HG02970 (cell line): ENCODE results near the gene NPC1.

Source experiments
- ATAC-seq: cut with Tn5 transposase; IDR thresholded peaks from one replicate; pipeline ENCODE4 v1.9.1; 2021; ENCODE audit warnings: mild to moderate bottlenecking, moderate library complexity, moderate number of reproducible peaks; ENCODE audit not compliant: unreplicated experiment, low FRiP score

The NPC1 gene

DNA sequence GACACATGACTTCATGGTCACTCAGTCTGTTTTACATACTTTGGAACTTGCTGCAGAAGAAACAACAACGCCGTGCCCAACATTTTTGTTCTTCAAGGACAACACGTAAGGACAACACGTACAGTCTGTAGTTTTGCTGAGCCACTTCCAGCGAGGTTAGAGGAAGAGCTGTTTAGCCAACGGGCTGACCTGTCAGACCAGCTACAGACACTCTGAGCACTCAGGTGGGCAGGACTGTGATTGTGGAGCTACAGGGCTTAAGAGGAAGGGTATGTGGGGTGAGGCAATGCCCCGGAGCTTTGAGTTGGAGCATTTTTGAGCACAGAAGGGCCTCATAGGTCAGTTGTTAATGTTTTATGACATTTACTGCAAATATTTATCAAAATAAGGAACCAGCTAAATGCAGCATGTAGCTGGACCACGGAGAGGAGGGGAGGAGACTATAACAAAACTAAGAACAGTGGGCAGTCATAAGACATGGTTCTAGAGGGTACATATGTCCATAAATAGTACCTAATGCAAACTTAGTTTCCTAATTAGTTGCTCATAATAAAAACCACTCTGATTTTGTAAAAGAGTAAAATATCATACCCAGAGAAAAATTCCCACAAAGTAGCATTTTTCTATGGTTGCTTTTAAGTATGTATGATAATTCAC is 26.3 kb upstream of the NPC1 start:
- ATAC-seq, result no peak

DNA sequence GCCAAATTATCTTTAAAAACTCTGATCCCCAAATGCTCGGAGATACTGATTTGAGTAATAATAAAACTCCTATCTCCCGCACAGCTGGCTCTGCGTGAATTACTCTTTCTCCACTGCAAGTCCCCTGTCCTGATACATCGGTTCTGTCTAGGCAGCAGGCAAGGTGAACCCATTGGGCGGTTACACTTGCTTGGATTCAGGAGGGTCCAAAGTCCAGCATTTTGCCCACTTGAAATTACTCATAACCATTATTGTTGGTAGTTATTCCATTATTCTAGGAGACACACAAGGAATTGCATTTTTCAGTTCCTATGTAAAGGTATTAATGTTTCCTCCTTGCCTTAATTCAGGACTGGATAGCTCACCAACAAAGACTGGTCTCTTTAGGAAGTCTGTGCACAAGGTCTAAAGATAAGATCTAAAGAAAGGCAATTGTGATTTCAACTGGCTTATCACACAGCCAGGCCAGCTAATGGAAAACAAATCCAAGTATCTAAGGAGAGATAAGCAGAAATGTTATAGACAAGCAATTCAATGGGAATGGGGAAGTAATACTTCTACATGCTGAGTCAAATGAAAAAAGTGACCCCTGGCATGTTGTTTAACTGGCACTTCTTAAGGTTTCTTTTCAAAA is 23.2 kb upstream of the NPC1 start:
- no peak for ATAC-seq

DNA sequence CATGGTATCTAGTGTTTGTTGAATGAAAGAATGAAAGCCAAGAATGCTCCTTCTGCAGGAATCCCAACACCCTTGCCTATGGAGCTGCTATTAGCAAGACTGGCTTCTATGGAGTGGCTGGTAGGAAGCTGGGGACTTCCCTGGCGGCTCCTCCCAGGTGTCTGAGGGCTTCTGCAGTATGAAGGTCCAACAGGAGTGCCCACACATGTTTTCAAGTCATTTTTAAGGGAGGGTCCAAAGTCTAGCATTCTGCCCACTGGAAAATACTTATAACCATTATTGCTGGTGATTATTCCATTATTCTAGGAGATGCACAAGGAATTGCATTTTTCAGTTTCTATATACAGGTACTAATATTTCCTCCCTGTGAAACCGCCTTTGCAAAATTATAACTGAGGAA is 21.9 kb upstream of the NPC1 start:
- no peak for ATAC-seq

DNA sequence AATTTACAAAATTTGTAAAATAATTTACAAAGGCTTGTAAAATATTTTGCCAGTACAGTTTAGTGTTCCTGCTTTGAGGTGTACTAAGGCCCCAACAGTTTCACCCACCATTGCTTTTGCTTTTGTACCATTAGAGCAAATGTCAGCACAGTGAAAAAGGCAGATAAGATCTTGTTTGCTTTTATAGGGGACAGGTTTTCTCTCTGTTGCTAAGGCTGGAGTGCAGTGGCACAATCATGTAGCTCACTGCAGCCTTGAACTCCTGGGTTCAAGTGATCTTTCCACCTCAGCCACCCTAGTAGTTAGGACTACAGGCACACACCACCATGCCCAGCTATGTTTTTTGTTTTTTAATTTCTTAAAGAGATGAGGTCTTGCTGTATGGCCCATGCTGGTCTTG is 19.6 kb upstream of the NPC1 start:
- ATAC-seq, result no peak

DNA sequence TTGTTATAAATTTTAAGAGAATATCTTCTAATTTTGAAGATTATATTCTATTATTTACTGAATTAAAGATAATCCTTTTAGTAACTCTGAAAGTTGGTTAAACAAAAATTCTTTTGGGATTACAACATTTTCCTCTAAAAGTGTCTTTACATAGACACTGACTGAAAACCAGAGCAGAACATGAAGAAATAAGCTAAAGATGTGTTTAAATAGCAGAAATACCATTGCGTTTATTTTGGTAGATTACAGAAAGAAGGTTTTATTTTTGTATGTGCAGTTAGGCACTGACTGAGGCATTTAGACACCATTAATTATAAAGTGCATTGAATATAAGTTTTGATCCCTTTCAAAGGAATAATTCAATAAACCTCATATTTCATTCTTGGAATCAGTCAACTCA is 13.5 kb upstream of the NPC1 start:
- ATAC-seq, result no peak

DNA sequence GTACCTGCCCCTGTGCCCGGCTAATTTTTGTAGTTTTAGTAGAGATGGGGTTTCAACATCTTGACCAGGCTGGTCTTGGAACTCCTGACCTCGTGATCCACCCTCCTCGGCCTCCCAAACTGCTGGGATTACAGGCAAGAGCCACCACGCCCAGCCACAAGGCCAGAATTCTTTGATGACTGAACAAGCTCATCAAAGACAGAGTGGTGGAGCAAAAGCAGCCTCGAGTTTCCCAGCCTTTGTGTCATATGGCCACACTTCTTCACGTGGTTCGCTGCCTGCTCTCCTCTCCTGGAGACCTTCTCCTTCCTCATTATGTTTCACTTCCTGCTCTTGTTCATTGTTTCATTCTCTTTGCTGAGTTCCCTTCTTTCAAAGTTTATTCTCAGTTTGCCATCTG is 9.9 kb upstream of the NPC1 start:
- ATAC-seq, result no peak

DNA sequence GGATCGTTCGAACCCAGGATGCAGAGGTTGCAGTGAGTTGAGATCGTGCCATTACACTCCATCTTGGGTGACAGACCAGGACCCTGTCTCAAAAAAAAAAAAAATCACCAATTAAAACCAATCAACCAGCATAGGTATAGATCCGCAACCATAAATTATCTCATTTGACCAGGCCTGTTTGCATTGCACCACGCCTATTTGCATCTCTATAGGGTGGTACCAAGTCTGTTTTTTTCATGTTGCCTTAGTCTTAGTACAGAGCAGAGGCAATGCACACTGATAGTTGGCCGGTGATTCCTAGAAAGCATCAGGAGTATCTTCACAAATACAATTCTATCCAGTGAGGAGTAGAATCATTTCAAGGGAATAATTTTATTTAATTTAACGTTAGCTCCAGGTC is 9.3 kb upstream of the NPC1 start:
- no peak for ATAC-seq

DNA sequence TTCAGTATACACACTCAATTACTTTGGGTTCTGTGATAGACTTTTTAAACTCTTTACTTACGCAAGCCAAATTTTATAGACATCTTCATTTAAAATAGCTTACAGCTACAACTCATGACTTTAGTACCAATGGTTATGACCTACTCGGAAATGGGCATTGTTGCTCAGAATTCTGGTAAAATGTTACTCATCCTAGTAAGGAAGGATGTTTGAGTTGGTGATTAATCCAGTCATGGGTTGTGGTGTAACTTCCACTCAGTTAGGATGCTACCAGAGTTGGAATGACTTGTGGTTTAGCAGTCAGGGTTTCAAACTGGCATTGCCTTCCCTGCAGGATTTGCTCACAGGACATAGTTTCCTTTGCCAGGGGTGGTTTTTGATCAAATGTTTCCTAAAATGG is 7.4 kb upstream of the NPC1 start:
- no peak for ATAC-seq

DNA sequence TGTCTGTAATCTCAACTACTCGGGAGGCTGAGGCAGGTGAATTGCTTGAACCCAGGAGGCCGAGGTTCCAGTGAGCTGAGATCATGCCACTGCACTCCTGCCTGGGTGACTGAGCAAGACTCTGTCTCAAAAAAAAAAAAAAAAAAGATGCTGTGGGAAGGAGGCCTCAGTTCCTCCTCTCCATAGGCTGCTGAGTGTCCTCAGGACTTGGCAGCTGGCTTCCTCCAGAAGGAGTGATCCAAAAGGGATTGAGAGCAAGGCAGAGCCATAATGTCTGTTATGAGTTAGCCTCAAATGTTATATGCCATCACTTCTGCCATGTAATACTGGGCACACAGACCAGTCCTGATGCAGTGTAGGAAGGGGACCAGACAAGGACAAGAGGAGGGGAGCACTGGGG is 6.6 kb upstream of the NPC1 start:
- ATAC-seq, result no peak

DNA sequence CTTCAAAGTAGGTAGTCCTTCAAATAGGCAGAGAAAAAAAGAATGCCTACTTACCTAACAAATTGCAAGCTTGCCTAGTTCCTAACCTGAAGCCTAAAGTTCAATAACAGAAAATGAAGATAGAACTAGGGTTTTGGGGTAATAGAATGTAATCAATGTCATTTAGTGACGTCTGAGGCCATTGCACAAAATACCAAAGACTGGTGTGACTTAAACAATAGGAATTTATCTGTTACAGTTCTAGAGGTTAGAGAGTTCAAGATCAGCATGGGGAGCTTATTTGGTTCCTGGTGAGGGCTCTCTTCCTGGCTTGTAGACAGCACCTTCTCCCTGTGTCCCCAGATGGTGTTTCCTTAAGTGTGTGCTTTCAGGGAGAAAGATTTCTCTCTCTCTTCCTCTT is 4.7 kb upstream of the NPC1 start:
- ATAC-seq, result no peak

DNA sequence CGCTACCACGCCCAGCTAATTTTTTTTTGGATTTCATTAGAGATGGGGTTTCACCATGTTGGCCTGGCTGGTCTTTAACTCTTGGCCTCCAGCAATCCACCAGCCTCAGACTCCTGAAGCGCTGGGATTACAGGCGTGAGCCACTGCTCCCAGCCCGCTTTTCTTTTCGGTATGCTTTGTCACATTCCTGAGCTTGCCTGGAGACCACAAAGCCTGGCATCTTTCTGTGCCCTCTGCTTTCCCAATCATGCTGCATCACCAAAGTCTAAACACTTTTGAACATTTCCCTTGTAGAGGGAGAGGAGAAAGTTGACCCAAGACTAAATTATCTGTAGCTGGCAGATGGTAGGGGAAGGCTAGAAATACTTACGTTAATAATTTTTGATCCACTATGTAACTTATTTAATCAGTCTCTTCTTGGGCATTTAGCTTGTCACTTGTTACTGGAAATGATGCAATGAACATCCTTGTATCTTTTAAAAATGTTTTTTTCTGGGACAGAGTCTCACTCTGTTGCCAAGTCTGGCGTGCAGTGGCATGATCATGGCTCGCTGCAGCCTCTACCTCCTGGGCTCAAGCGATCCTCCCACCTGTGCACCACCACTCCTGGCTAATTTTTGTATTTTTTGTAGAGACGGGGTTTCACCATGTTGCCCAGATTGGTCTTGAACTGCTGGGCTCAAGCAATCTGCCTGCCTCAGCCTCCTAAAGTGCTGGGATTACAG is 2.7 kb upstream of the NPC1 start:
- ATAC-seq, result no peak

DNA sequence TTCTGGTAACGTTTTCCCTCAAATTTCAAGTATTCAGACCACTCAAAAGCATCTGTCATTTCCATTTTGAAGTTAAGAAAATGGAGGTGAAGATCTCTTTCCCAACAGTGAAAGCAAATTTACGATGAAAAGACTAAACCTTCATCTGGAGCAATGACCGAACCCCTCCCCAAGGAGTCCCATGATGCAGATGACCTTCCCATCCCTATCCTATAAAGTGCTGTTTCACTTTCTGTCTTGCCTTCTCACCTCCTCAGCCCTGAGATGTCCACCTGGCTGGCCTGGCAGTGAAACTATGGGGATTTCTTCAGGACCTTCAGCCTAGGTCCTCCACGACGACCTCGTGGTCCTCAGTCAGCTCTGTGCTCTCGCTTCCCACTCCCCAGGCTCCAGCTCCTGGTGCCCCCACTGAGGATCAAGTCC is 925 bp upstream of the NPC1 start:
- ATAC-seq, result no peak

DNA sequence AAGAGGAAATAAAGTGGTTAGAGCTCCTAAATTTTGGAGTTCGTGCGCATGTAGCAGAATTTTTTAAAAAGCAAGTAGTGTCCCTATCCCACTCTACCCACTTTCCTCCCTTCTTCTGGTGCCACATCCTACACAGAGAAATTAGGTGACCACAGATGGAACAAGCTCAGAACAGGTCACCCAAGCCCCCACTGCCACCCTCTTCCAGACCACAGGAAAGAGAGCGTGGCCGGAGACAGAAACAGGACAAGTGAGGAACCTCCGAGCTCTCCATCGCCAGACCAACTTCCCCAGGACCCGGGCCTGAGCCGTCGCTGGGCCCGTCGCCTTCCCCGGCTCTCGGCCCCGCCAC is 433 bp downstream of the NPC1 start:
- no peak for ATAC-seq

DNA sequence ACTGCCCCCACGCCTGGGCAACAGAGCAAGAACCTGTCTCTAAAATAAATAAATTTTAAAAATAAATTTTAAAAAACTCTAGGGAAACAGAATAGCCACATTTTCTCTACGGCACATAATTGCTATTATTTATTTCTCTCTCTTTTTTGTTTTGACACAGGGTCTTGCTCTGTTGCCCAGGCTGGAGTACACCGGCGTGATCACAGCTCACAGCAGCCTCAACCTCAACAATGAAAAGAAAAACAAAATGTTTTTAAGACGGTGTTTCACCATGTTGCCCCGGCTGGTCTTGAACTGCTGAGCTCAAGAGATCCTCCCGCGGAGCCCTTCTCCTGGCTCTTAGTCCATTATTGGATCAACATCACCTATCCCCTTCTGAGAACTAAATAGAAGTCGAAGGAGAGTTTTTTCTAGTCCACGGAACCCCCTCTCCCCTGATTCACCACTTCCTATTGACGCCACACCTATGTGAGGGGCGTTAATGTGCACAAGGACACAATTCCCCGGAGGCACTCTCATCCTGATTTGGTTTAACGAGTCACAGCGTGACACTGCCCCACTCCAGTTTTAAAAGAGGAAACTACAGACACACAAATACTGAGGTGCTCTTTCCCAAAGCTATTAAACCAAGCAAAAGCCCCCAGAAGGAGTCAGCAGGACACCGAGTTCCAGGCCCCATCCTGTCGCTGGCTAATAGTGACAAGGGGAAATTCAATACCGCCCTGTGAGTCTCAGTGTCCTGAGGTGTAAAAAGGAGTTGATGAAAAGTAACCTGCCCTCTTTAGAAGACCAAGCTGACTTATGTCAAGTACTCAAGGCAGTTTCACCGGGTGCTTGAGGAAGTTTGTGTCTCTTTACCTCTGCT is 1.1 kb downstream of the NPC1 start:
- no peak for ATAC-seq

DNA sequence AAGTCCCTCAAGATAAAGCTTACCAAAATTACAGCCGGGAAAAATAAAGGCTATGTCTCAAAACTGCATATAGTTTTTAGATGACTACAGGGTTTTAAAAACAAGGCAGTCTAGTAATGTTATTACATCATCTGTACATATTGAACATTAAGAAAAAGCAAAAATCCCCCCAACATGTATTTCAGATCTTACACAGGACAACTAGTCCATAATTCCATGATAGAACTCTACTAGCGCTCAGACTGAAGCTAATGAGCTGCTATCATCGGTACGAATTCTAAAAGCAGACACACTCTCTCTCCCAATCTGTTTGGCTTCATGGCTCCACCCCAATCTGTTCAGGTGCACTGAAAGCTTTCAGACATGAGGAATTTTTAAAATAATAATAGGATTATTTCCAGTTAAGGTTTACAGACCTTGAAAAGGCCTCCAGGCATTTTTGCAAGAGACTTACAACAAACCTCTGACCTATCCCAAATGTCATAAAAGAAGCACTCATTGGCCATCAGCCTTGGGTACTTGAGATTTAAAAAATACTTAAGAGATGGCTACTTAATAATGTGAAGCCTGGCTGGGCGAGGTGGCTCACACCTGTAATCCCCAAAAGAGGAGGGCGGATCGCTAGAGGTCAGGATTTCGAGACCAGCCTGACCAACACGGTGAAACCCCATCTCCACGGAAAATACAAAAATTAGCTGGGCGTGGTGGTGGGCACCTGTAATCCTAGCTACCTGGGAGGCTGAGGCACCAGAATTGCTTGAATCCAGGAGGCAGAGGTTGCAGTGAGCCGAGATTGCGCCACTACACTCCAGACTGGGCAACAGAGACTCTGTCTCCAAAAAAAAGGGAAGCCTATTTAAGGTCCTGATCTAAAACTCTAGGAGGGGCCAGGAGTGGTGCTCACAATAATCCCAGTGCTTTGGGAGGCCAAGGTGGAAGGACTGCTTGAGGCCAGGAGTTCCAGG is 2.0 kb downstream of the NPC1 start:
- ATAC-seq, result no peak

DNA sequence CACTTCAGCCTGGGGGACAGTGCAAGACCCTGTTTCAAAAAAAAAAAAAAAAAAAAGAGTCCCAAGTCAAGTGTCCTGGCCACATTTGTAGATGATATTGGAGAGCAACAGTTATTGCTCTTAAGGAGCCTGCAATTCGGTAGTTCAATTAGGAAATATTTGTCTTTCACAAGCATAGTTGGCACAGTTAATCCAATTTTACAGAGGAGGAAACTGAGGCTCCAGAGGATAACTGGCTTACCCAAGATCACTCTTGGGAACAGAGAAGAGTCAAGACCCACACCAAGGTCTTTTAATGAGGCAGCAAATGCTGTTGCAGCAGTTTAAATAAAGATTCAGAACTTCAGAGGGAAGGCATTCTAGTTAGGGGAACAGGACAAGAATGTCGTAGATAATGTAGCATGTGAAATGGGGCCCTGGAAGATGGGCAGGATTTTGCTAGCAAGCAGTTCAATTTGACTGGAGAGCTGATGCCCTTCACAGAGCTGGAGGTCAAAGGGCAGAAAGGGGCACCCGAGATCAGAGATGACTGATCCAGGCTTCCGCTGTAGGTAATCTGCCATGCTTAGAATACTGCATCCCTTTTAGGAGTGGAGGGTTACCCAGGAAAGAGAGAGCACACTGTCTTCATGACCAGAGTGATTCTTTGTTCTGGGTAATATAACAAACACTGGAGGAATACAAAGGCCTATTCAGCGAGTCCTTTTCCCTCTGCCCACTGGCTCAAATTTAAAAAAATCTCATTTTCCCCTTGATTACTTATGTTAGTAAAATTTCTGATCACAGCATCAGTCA is 3.0 kb downstream of the NPC1 start:
- no peak for ATAC-seq

DNA sequence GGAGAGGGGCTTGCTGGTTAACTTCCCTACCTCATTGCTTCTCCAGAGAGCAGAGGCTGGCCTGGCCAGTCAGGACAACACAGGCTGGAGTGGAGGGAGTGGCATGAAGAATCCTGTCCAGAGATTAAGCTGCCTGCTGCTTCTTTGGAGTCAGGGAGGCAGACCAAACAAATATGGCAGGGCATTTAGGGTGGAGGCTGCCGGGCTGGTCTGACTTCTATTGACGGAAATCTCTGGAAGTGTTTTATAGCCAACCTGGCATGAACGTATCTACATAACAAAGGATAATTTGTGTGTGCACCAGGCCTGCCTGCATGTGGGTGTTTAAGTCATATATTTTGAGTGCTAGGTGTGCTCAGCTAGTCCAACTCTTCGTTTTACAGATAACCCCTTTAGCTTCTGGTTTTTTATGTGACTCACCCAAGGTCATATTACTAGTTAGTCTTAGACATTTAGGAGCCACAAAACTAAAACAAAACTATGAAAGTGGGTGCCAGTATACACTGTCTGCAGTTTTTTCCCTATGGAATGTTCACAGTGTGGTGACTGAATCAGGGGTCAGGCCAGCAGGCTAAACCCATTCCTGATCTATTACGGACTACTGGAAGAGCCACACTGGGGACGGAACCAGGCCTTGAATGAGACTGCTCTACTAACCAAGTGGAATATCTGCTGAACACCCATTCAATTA is 5.5 kb downstream of the NPC1 start:
- ATAC-seq, result no peak

DNA sequence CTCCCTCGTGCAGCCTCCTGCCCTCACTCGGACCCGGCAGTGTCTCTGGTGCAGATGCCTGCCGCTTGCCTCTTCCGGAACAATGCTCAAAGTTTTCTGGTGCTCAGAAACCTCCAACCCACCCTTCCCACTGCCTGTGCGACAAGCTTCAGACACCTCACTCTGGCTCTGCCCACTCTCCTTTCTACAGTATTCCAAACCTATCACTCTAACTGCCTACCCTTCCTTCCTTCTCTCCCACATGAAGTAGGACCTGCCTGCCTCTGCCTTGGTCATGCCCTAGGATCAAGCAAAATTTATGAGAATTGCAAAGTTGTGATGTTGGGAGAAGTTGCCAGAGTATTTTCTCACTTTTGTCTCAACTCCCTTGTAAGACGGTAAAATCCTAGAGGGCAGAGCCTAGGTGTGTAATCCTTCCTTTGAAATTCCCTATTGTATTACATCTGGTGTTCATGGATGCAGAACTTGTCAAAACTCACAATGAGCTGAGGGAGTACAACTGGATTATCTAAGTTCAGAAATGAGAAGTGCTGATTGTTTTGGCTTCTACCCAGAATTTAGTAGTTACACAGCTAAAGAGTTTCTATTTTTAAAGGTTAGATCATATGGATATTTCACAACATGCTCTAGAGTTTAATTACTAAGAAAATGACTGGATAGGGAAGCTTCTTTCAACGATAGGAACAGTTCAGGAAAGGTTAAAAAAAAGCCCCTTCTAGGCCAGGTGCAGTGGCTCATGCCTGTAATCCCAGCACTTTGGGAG is 7.2 kb downstream of the NPC1 start:
- ATAC-seq, result no peak
